ENCODE measurements around the gene COPS4.

DNA sequence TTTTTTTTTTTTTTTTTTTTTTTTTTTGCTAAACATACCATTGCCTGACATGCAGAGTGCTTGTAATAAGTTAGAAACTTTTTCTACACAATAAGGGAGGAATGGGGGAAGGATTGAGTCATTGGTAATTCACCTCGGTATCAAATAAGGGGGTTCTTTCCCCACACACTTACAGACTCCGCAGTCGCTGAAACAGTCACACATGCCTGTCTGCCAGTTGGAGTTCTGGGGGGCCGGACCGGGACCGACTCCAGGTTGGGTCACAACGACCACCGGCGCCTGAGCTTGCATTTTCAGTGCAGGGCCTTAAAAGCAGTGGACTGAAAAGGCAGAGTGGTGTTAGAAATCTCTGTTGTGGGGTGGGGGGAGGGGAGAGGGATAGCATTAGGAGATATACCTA, 72.6 kb downstream of the COPS4 start:
- TF ChIP-seq, protein P1, sequence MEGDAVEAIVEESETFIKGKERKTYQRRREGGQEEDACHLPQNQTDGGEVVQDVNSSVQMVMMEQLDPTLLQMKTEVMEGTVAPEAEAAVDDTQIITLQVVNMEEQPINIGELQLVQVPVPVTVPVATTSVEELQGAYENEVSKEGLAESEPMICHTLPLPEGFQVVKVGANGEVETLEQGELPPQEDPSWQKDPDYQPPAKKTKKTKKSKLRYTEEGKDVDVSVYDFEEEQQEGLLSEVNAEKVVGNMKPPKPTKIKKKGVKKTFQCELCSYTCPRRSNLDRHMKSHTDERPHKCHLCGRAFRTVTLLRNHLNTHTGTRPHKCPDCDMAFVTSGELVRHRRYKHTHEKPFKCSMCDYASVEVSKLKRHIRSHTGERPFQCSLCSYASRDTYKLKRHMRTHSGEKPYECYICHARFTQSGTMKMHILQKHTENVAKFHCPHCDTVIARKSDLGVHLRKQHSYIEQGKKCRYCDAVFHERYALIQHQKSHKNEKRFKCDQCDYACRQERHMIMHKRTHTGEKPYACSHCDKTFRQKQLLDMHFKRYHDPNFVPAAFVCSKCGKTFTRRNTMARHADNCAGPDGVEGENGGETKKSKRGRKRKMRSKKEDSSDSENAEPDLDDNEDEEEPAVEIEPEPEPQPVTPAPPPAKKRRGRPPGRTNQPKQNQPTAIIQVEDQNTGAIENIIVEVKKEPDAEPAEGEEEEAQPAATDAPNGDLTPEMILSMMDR (conservative IDR thresholded peaks at IDR 0.05; ENCODE audit: low read length) = no peak
- TF ChIP-seq EZH2phosphoT487 (IDR thresholded peaks at IDR 0.05; ENCODE audit: borderline replicate concordance) = no peak

All from Loucy (cell line).